Brain pericyte (primary cell): Measurements from ENCODE around the gene CDCP2.

Experiments
- DNase-seq: peaks from one replicate; pipeline ENCODE4 v3.0.0-alpha.2; 2012; ENCODE audit warnings: low read depth, low spot score

CDCP2 gene

DNA sequence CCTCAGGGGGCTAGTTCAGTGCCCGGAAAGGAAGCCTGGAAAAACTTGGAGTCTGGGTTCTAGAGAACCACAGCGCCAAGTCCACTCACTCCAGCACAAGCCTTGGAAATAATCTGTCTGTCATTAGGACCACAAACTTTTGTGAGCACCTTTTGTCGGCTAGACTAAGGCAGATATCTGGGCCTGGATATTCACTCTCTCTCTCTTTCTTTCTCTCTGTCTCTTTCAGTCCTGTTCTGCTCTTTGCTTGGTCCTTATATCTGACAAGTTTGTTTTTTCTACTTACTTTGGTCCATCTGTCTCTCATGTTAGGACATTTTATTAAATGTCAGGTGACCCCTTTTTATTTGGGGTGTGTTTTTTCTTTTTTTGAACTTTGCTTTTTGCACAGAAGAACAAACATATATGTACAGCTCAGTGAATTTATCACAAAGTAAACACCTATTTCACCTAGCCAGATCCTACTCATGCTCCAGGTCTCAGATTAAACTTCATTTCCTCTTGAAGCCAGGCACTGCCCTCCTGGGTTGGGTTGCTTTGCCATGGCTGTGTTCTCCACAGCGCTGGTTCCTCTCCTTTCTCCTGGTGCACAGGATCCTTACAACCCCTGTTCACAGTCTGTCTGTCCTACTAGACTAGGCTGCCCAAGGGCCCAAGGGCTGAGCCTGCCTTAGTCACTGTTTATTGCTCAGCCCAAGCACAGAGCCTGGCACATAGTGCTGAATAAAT, 58.6 kb downstream of the CDCP2 start:
- DNase-seq = no peak

DNA sequence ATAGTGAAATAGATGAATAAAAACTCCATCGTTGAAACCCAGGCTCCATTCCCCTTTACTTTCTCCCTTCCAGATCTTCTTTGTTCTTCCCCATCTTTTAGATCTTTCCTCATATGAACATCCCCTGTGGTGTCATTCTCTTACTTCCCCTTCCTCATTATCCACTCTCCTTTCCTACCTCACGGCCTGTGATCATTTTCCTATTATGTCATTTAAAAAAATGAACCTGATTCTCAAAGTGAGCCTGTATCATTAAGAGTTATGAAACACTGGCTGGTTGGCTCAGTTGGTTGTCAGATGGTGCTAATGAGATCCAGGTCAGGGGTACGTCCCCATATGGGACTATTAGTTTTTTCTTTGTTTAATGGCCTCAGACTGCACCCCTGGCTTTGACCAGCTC, 61.1 kb downstream of the CDCP2 start:
- no peak for DNase-seq

DNA sequence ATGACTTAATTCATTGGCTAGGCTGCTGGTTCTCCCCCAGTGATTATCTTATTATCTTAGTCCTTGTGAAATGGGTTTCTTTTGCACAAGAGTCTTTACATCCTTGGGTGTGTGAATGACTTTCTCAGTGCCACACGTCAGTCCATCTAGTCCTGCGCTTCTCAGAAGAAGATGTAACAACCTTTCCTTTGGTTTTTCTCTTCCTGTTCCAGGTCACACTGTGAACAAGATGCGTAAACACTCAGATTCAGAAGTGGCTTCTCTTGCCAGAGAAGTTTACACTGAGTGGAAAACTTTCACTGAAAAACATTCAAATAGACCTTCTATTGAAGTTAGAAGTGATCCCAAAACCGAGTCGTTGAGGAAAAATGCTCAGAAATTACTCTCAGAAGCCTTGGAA, 64.4 kb downstream of the CDCP2 start:
- no peak for DNase-seq

DNA sequence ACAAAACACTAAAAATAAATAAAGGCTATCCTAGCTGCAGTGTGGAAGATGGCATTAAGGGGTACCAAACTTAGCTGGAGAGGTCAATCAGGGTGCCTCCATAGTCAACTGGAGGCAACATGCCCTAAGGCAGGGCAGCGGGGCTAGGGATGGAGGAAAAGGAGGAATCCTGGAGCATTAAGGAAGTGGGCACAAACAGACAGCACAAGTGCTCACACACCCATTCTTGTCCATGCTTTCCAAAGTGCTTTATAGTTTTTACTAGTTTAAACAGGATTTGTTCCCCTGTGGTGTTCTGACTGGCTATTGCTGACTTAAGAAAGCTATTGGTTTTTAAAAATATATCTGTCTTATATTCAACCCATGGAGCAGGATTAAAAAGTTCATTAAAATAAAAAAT, 66.0 kb downstream of the CDCP2 start:
- DNase-seq = no peak

DNA sequence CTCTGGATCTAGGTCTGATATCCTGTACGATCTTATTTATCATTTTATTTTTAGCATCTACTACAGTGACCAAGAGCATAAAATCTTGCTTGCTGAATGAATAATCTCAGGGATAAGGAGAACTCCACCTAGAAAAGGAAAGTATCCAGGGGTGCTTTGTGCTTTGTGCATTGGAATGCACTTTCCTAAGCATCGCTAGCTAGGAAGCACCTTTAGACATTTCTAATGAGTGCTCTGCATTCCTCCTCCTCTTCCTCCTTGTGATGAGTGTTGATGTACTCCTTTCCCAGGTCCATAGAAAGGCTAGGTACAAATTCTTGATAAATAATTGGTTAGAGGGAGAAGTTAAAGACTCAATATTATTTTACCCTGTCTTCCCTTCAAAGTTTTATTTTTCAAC, 68.0 kb downstream of the CDCP2 start:
- DNase-seq = no peak
